VCaP (cell line): ENCODE results near the gene LTBP1.

Source experiments
- H3K27ac ChIP-seq: fragments of 450-650 bp; 2 replicates; pipeline ENCODE4 v1.5.1; 2017
- CTCF ChIP-seq: fragments of 450-650 bp; conservative IDR thresholded peaks from 2 replicates; pipeline ENCODE4 v1.5.1; 2017; ENCODE audit warnings: mild to moderate bottlenecking, moderate library complexity

LTBP1 gene

DNA sequence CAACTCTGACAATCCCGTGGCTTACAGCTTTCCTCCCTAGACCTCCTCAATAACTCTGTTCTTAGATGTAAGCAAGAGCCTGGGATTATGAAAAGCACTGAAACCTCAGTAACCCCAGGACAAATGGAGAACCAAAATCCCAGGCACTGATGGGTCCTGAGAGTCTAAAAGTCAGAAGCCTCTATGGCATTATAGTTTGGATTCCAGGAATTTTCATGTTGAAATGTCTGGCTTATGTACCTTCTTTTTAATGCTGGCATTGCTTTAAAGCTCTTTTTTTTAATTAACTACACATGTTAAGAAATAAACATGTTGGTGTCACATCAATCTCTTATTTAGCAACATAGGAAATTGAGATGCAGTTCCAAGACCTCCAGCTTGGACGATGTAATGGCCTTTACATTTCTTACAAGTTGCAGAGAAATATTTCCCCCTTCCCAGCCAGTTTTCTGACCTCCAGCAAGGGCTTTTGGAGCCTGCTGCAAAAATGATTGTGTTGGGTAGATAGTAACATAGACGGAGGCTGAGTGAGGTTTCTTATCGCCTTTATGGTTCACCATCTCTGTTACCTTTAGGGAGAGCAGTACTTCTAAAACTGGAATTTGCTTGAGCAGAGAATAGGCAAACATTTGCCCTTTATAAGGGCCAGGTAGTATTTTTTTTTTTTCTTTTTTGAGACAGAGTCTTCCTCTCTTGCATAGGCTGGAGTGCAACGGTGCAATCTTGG, 444.9 kb downstream of the LTBP1 start:
- H3K27ac ChIP-seq = no peak overlapping the region
- no peak for TF ChIP-seq CTCF

DNA sequence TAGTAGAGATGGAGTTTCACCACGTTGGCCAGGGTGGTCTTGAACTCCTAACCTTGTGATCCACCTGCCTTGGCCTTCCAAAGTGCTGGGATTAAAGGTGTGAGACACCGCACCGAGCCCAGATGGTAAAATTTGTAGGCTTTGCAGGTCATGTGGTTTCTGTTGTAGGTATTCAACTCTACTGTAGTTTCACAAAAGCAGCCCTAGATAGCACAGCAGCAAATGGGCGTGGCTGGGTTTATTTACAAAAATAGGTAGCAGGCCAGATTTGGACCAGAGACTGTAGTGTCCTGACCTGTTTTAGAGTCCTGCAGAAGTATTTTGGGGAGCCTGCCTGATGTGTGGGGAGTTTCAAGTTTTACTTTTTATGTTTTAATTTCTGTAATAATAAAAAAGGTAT, 445.6 kb downstream of the LTBP1 start:
- H3K27ac ChIP-seq = no peak overlapping the region
- no peak for TF ChIP-seq CTCF

DNA sequence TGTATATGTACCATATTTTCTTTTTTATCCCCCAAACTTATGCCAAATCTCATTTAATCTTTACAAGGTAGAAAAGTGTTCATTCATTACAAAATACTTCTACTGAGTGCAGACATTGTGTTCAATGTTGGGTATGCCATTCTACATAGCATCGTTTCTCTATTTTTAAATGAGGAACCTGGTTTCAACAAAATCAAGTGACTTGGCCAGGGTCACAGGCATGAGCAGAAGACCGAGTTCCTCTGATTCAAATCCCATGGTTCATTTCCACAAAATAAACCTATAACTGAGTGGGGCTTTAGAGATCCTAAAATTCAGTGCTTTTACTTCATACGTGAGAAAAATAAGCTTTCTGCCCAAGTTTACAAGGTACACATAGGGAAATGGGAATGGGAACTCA, 448.3 kb downstream of the LTBP1 start:
- H3K27ac ChIP-seq = no peak overlapping the region
- no peak for TF ChIP-seq CTCF

DNA sequence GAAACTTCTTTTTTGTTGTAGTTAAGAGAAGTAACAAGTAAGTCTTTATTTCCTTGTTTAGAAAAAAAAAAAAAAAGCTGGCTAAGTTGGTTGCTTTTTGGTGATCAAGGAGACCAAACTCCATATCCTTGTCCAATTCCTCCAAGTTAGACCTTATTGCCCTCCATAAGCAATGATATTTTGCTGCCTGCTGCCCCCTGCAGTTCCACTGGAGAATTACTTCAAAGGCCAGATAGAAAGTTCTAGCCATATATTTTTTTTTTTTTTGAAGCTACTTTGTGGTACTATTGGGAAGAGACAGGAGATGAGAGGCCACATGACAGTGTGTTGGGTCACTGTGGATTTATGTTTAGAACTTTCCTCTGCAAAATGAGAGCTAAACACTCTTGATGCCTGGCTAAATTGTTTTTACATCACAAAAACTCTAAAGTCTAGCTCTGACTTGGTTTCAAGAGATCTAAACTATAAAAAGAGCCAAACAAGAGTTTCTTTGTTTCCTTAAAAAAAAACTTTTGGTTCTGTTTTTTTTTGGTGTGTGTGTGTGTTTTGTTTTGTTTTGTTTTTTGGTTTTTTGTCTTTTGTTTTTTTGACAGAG, 449.0 kb downstream of the LTBP1 start:
- H3K27ac ChIP-seq = no peak overlapping the region
- peak; percentile 70 for TF ChIP-seq CTCF

GRCh38 chr2:33404321-33404720, 457.6 kb downstream of the LTBP1 start:
- no peak for TF ChIP-seq CTCF
- no peak overlapping the region for H3K27ac ChIP-seq

GRCh38 chr2:33406622-33407021, 459.9 kb downstream of the LTBP1 start:
- no peak overlapping the region for H3K27ac ChIP-seq
- no peak for TF ChIP-seq CTCF

GRCh38 chr2:33408109-33408508, 461.4 kb downstream of the LTBP1 start:
- no peak overlapping the region for H3K27ac ChIP-seq
- TF ChIP-seq CTCF = no peak
